ENCODE measurements around the gene CACNA1C.

The CACNA1C gene

GRCh38 chr12:2553388-2554126 is 500.8 kb downstream of the CACNA1C start:
- Histone ChIP-seq H3K4me3 (ENCODE audit: low read depth in 1 of 5, low read length in 5 of 5) (no peak overlapping the region), H3K27ac (ENCODE audit: low read depth, low read length) (no peak overlapping the region), H3K27me3 (ENCODE audit: control insufficient read depth in 5 of 5, insufficient read depth in 4 of 5, low read length in 5 of 5) (peaks cover 0 to 2% (median 0%) of the 10 kb centered on the region in 5 donors), H3K36me3 (ENCODE audit: control insufficient read depth in 5 of 5, insufficient read depth in 5 of 5, low read length in 5 of 5) (peaks cover 0 to 3% (median 0%) of the 10 kb centered on the region in 5 donors), H3K9ac (ENCODE audit: low read length in 5 of 5) (no peak overlapping the region), H3K4me1 (ENCODE audit: control insufficient read depth in 5 of 5, insufficient read depth in 5 of 5, low read length in 5 of 5) (peaks cover 0 to 6% (median 0%) of the 10 kb centered on the region in 5 donors), H3K9me3 (ENCODE audit: control insufficient read depth in 5 of 5, low read length in 5 of 5) (no peaks in the 10 kb centered on the region)

- Histone ChIP-seq H3K4me3 (ENCODE audit: low read depth in 1 of 5, low read length in 5 of 5) (no peak overlapping the region), H3K36me3 (ENCODE audit: control insufficient read depth in 5 of 5, insufficient read depth in 5 of 5, low read length in 5 of 5) (no peaks in the 10 kb centered on the region), H3K9me3 (ENCODE audit: control insufficient read depth in 5 of 5, low read length in 5 of 5) (no peaks in the 10 kb centered on the region), H3K4me1 (ENCODE audit: control insufficient read depth in 5 of 5, insufficient read depth in 5 of 5, low read length in 5 of 5) (peaks cover 0 to 9% (median 7%) of the 10 kb centered on the region in 5 donors), H3K27me3 (ENCODE audit: control insufficient read depth in 5 of 5, insufficient read depth in 4 of 5, low read length in 5 of 5) (peaks cover 0 to 2% (median 0%) of the 10 kb centered on the region in 5 donors), H3K9ac (ENCODE audit: low read length in 5 of 5) (no peak overlapping the region), H3K27ac (ENCODE audit: low read depth, low read length) (no peak overlapping the region)
Observed at GRCh38 chr12:2555487-2556082, 502.8 kb downstream of the CACNA1C start.

- peaks cover 0 to 2% (median 0%) of the 10 kb centered on the region in 5 donors for H3K27me3 ChIP-seq (ENCODE audit: control insufficient read depth in 5 of 5, insufficient read depth in 4 of 5, low read length in 5 of 5)
- no peak overlapping the region for H3K27ac ChIP-seq (ENCODE audit: low read depth, low read length)
- no peaks in the 10 kb centered on the region for H3K9me3 ChIP-seq (ENCODE audit: control insufficient read depth in 5 of 5, low read length in 5 of 5)
- H3K4me1 ChIP-seq (ENCODE audit: control insufficient read depth in 5 of 5, insufficient read depth in 5 of 5, low read length in 5 of 5) = peaks cover 2 to 16% (median 13%) of the 10 kb centered on the region in 5 donors
- no peaks in the 10 kb centered on the region for H3K36me3 ChIP-seq (ENCODE audit: control insufficient read depth in 5 of 5, insufficient read depth in 5 of 5, low read length in 5 of 5)
- no peak overlapping the region for H3K9ac ChIP-seq (ENCODE audit: low read length in 5 of 5)
- H3K4me3 ChIP-seq (ENCODE audit: low read depth in 1 of 5, low read length in 5 of 5) = no peak overlapping the region
Observed at GRCh38 chr12:2557597-2557996, 504.8 kb downstream of the CACNA1C start.

- no peaks in the 10 kb centered on the region for H3K9me3 ChIP-seq (ENCODE audit: control insufficient read depth in 5 of 5, low read length in 5 of 5)
- no peaks in the 10 kb centered on the region for H3K36me3 ChIP-seq (ENCODE audit: control insufficient read depth in 5 of 5, insufficient read depth in 5 of 5, low read length in 5 of 5)
- H3K4me1 ChIP-seq (ENCODE audit: control insufficient read depth in 5 of 5, insufficient read depth in 5 of 5, low read length in 5 of 5) = peaks cover 2 to 16% (median 13%) of the 10 kb centered on the region in 5 donors
- peaks cover 0 to 2% (median 0%) of the 10 kb centered on the region in 5 donors for H3K27me3 ChIP-seq (ENCODE audit: control insufficient read depth in 5 of 5, insufficient read depth in 4 of 5, low read length in 5 of 5)
- no peak overlapping the region for H3K4me3 ChIP-seq (ENCODE audit: low read depth in 1 of 5, low read length in 5 of 5)
- no peak overlapping the region for H3K9ac ChIP-seq (ENCODE audit: low read length in 5 of 5)
- no peak overlapping the region for H3K27ac ChIP-seq (ENCODE audit: low read depth, low read length)
Observed at GRCh38 chr12:2559931-2560330, 507.1 kb downstream of the CACNA1C start.

- no peak overlapping the region for H3K4me3 ChIP-seq (ENCODE audit: low read depth in 1 of 5, low read length in 5 of 5)
- peaks cover 2 to 16% (median 13%) of the 10 kb centered on the region in 5 donors for H3K4me1 ChIP-seq (ENCODE audit: control insufficient read depth in 5 of 5, insufficient read depth in 5 of 5, low read length in 5 of 5)
- peaks cover 0 to 2% (median 0%) of the 10 kb centered on the region in 5 donors for H3K27me3 ChIP-seq (ENCODE audit: control insufficient read depth in 5 of 5, insufficient read depth in 4 of 5, low read length in 5 of 5)
- H3K27ac ChIP-seq (ENCODE audit: low read depth, low read length) = no peak overlapping the region
- no peaks in the 10 kb centered on the region for H3K9me3 ChIP-seq (ENCODE audit: control insufficient read depth in 5 of 5, low read length in 5 of 5)
- no peak overlapping the region for H3K9ac ChIP-seq (ENCODE audit: low read length in 5 of 5)
- no peaks in the 10 kb centered on the region for H3K36me3 ChIP-seq (ENCODE audit: control insufficient read depth in 5 of 5, insufficient read depth in 5 of 5, low read length in 5 of 5)
Observed at GRCh38 chr12:2560356-2560755, 507.6 kb downstream of the CACNA1C start.

- Histone ChIP-seq H3K9me3 (ENCODE audit: control insufficient read depth in 5 of 5, low read length in 5 of 5) (no peaks in the 10 kb centered on the region), H3K36me3 (ENCODE audit: control insufficient read depth in 5 of 5, insufficient read depth in 5 of 5, low read length in 5 of 5) (no peaks in the 10 kb centered on the region), H3K4me1 (ENCODE audit: control insufficient read depth in 5 of 5, insufficient read depth in 5 of 5, low read length in 5 of 5) (peaks cover 2 to 16% (median 13%) of the 10 kb centered on the region in 5 donors), H3K4me3 (ENCODE audit: low read depth in 1 of 5, low read length in 5 of 5) (no peak overlapping the region), H3K27ac (ENCODE audit: low read depth, low read length) (no peak overlapping the region), H3K27me3 (ENCODE audit: control insufficient read depth in 5 of 5, insufficient read depth in 4 of 5, low read length in 5 of 5) (no peaks in the 10 kb centered on the region), H3K9ac (ENCODE audit: low read length in 5 of 5) (no peak overlapping the region)
Observed at GRCh38 chr12:2561367-2561766, 508.6 kb downstream of the CACNA1C start.

GRCh38 chr12:2562400-2562799 is 509.6 kb downstream of the CACNA1C start:
- no peak overlapping the region for H3K27ac ChIP-seq (ENCODE audit: low read depth, low read length)
- no peak overlapping the region for H3K9ac ChIP-seq (ENCODE audit: low read length in 5 of 5)
- H3K4me3 ChIP-seq (ENCODE audit: low read depth in 1 of 5, low read length in 5 of 5) = no peak overlapping the region
- no peaks in the 10 kb centered on the region for H3K9me3 ChIP-seq (ENCODE audit: control insufficient read depth in 5 of 5, low read length in 5 of 5)
- no peaks in the 10 kb centered on the region for H3K27me3 ChIP-seq (ENCODE audit: control insufficient read depth in 5 of 5, insufficient read depth in 4 of 5, low read length in 5 of 5)
- no peaks in the 10 kb centered on the region for H3K36me3 ChIP-seq (ENCODE audit: control insufficient read depth in 5 of 5, insufficient read depth in 5 of 5, low read length in 5 of 5)
- peaks cover 2 to 16% (median 13%) of the 10 kb centered on the region in 5 donors for H3K4me1 ChIP-seq (ENCODE audit: control insufficient read depth in 5 of 5, insufficient read depth in 5 of 5, low read length in 5 of 5)

GRCh38 chr12:2563709-2564108 is 510.9 kb downstream of the CACNA1C start:
- no peaks in the 10 kb centered on the region for H3K9me3 ChIP-seq (ENCODE audit: control insufficient read depth in 5 of 5, low read length in 5 of 5)
- H3K9ac ChIP-seq (ENCODE audit: low read length in 5 of 5) = no peak overlapping the region
- H3K4me1 ChIP-seq (ENCODE audit: control insufficient read depth in 5 of 5, insufficient read depth in 5 of 5, low read length in 5 of 5) = peaks cover 2 to 16% (median 13%) of the 10 kb centered on the region in 5 donors
- H3K4me3 ChIP-seq (ENCODE audit: low read depth in 1 of 5, low read length in 5 of 5) = no peak overlapping the region
- no peaks in the 10 kb centered on the region for H3K36me3 ChIP-seq (ENCODE audit: control insufficient read depth in 5 of 5, insufficient read depth in 5 of 5, low read length in 5 of 5)
- no peaks in the 10 kb centered on the region for H3K27me3 ChIP-seq (ENCODE audit: control insufficient read depth in 5 of 5, insufficient read depth in 4 of 5, low read length in 5 of 5)
- no peak overlapping the region for H3K27ac ChIP-seq (ENCODE audit: low read depth, low read length)

- Histone ChIP-seq H3K27me3 (ENCODE audit: control insufficient read depth in 5 of 5, insufficient read depth in 4 of 5, low read length in 5 of 5) (no peaks in the 10 kb centered on the region), H3K4me1 (ENCODE audit: control insufficient read depth in 5 of 5, insufficient read depth in 5 of 5, low read length in 5 of 5) (peaks cover 0 to 11% (median 4%) of the 10 kb centered on the region in 5 donors), H3K4me3 (ENCODE audit: low read depth in 1 of 5, low read length in 5 of 5) (no peak overlapping the region), H3K9me3 (ENCODE audit: control insufficient read depth in 5 of 5, low read length in 5 of 5) (no peaks in the 10 kb centered on the region), H3K36me3 (ENCODE audit: control insufficient read depth in 5 of 5, insufficient read depth in 5 of 5, low read length in 5 of 5) (no peaks in the 10 kb centered on the region), H3K9ac (ENCODE audit: low read length in 5 of 5) (no peak overlapping the region), H3K27ac (ENCODE audit: low read depth, low read length) (no peak overlapping the region)
Observed at GRCh38 chr12:2566161-2566560, 513.4 kb downstream of the CACNA1C start.

- Histone ChIP-seq H3K27me3 (ENCODE audit: control insufficient read depth in 5 of 5, insufficient read depth in 4 of 5, low read length in 5 of 5) (no peaks in the 10 kb centered on the region), H3K4me1 (ENCODE audit: control insufficient read depth in 5 of 5, insufficient read depth in 5 of 5, low read length in 5 of 5) (peaks cover 0 to 2% (median 0%) of the 10 kb centered on the region in 5 donors), H3K9me3 (ENCODE audit: control insufficient read depth in 5 of 5, low read length in 5 of 5) (no peaks in the 10 kb centered on the region), H3K27ac (ENCODE audit: low read depth, low read length) (no peak overlapping the region), H3K36me3 (ENCODE audit: control insufficient read depth in 5 of 5, insufficient read depth in 5 of 5, low read length in 5 of 5) (no peaks in the 10 kb centered on the region), H3K9ac (ENCODE audit: low read length in 5 of 5) (no peak overlapping the region), H3K4me3 (ENCODE audit: low read depth in 1 of 5, low read length in 5 of 5) (no peak overlapping the region)
Observed at GRCh38 chr12:2567711-2568110, 514.9 kb downstream of the CACNA1C start.
